Transverse colon (tissue), 3 donors: ENCODE data around the gene ANGPTL4.

Experiments
- CTCF ChIP-seq, 5 experiments: fragments of 200-600 bp in 3 of 5; fragments of 450-650 bp in 2 of 5; sonication (generic) in 3 of 5; IDR thresholded peaks; 1 replicate in 2 of 5; 2 replicates in 3 of 5; pipeline ENCODE4 v1.5.1; 2016 to 2017; ENCODE audit warnings: antibody characterized with exemption in 5 of 5, inconsistent platforms in 3 of 5, mild to moderate bottlenecking in 2 of 5, moderate library complexity in 1 of 5
- EP300 ChIP-seq: sonication (generic); formaldehyde crosslinking; IDR thresholded peaks from one replicate; pipeline ENCODE4 v1.6.1; 2017; ENCODE audit warnings: antibody characterized with exemption, low read depth
- POLR2A ChIP-seq: fragments of 450-650 bp; IDR thresholded peaks from one replicate; pipeline ENCODE4 v1.6.1; 2016; ENCODE audit warnings: antibody characterized with exemption, mild to moderate bottlenecking, moderate library complexity

- TF ChIP-seq CTCF (IDR thresholded peaks at IDR 0.05) (no peak), POLR2A (no peak), EP300 (no peak)
Observed at GRCh38 chr19:8413629-8413995, 49.7 kb downstream of the ANGPTL4 start.
